HL-60 (cell line): ENCODE data around the gene BRD3OS.

Experiments used
- DNase-seq, 2 experiments: peaks; one replicate each; pipeline ENCODE4 v3.0.0-alpha.2; 2010 to 2020; ENCODE audit warnings: low read depth in 1 of 2, low spot score in 1 of 2
- H3K27ac ChIP-seq: fragments of 250-450 bp; sonication (Bioruptor Pico); replicated peaks from 2 replicates; pipeline ENCODE4 v1.5.1; 2020; ENCODE audit warnings: mild to moderate bottlenecking, moderate library complexity
- H3K27me3 ChIP-seq: fragments of 250-450 bp; sonication (Bioruptor Pico); 2 replicates; pipeline ENCODE4 v1.5.1; 2021; ENCODE audit warnings: mild to moderate bottlenecking, moderate library complexity; ENCODE audit not compliant: insufficient read depth, poor library complexity, severe bottlenecking
- H3K4me3 ChIP-seq: replicated peaks from 2 replicates; pipeline ENCODE4 v1.5.1; 2011; ENCODE audit warnings: mild to moderate bottlenecking, control low read depth, low read length; ENCODE audit not compliant: insufficient read depth
- CTCF ChIP-seq: IDR thresholded peaks from one replicate; pipeline ENCODE4 v1.5.1; 2011; ENCODE audit warnings: low read length, control low read depth, inconsistent platforms; ENCODE audit not compliant: insufficient read depth
- GABPA ChIP-seq: IDR thresholded peaks from 2 replicates; pipeline ENCODE4 v1.6.1; 2012; ENCODE audit warnings: low read depth
- POLR2AphosphoS5 ChIP-seq: IDR thresholded peaks from 2 replicates; pipeline ENCODE4 v1.6.1; 2012; ENCODE audit warnings: low read depth
- REST ChIP-seq: IDR thresholded peaks from 2 replicates; pipeline ENCODE4 v1.6.1; 2012; ENCODE audit warnings: low read depth; ENCODE audit not compliant: insufficient replicate concordance
- SPI1 ChIP-seq: IDR thresholded peaks from 2 replicates; pipeline ENCODE4 v1.6.1; 2012; ENCODE audit warnings: low read depth, mild to moderate bottlenecking, borderline replicate concordance

Gene BRD3OS

GRCh38 chr9:134004131-134004873 lies 21.0 kb upstream of the BRD3OS start:
- Histone ChIP-seq H3K27me3 (peaks cover 9% of the 10 kb centered on the region), H3K4me3 (no peak overlapping the region), H3K27ac (no peak overlapping the region)
- no peak for DNase-seq
- TF ChIP-seq POLR2AphosphoS5 (no peak), GABPA (no peak), SPI1 (no peak), CTCF (no peak), REST (no peak)

GRCh38 chr9:134004881-134005280 lies 20.4 kb upstream of the BRD3OS start:
- TF ChIP-seq CTCF (no peak), GABPA (no peak), POLR2AphosphoS5 (no peak), REST (no peak), SPI1 (no peak)
- Histone ChIP-seq H3K4me3 (no peak overlapping the region), H3K27me3 (peaks cover 11% of the 10 kb centered on the region), H3K27ac (no peak overlapping the region)
- no peak for DNase-seq

GRCh38 chr9:134005381-134005780 lies 19.9 kb upstream of the BRD3OS start:
- TF ChIP-seq REST, result no peak
- no peak for DNase-seq
- Histone ChIP-seq H3K27me3 (peaks cover 11% of the 10 kb centered on the region), H3K27ac (no peak overlapping the region), H3K4me3 (no peak overlapping the region)
